A549 (cell line): ENCODE results near the gene PRSS12.

Source experiments
- MYC ChIP-seq: IDR thresholded peaks from 2 replicates; pipeline ENCODE4 v1.6.1; 2012; ENCODE audit warnings: mild to moderate bottlenecking, inconsistent platforms, low read length, improper control_type of control experiment, borderline replicate concordance
- PHF8 ChIP-seq: fragments of 200-600 bp; sonication (generic); IDR thresholded peaks from 2 replicates; pipeline ENCODE4 v1.6.1; 2016; ENCODE audit warnings: low read depth, mild to moderate bottlenecking, antibody characterized with exemption, moderate library complexity, borderline replicate concordance
- POLR2A ChIP-seq: IDR thresholded peaks from 2 replicates; pipeline ENCODE4 v1.6.1; 2012; ENCODE audit warnings: mild to moderate bottlenecking, low read length
- TF ChIP-seq, protein P1 (sequence below): fragments of >200 bp; sonication (Bioruptor Twin); formaldehyde crosslinking; IDR thresholded peaks from 3 replicates; pipeline ENCODE4 v1.5.1; 2016

DNA sequence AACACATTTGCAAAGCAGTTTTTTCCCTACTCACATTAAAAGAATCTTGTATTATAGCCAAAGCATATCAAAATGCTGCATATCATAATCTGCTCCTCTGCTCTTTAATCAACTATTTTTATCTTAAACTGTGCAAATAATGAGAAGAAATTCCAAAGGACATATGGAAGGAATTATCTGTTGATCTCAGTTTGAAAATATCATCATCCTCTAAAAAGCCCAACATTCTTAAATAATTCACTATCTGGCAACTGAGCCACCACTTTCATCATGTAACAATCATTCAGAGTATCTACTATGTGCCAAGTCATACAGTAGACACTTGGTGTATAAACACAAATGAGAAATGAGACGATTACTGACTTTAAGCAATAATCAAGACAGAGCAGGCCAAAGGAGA lies 63.0 kb downstream of the PRSS12 start:
- TF ChIP-seq POLR2A (no peak), MYC (no peak), PHF8 (no peak)
- TF ChIP-seq, protein P1, sequence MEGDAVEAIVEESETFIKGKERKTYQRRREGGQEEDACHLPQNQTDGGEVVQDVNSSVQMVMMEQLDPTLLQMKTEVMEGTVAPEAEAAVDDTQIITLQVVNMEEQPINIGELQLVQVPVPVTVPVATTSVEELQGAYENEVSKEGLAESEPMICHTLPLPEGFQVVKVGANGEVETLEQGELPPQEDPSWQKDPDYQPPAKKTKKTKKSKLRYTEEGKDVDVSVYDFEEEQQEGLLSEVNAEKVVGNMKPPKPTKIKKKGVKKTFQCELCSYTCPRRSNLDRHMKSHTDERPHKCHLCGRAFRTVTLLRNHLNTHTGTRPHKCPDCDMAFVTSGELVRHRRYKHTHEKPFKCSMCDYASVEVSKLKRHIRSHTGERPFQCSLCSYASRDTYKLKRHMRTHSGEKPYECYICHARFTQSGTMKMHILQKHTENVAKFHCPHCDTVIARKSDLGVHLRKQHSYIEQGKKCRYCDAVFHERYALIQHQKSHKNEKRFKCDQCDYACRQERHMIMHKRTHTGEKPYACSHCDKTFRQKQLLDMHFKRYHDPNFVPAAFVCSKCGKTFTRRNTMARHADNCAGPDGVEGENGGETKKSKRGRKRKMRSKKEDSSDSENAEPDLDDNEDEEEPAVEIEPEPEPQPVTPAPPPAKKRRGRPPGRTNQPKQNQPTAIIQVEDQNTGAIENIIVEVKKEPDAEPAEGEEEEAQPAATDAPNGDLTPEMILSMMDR = no peak
